Measurements from ENCODE around the gene WWOX. TPM values are rescaled to one million over a fixed set of nuclear protein-coding genes. Genes with fewer than 3 reads are reported as not detected.

The WWOX gene
- total and polyA plus RNA-seq, 2 of the 8 experiments (the other 6 are each of a cell fraction or from before 2014, with no cell fraction given) = 5.4 to 16.7 TPM

GRCh38 chr16:78529881-78530280, 430.4 kb downstream of the WWOX start:
- Histone ChIP-seq H4K5ac (ENCODE audit: insufficient read length, low read depth, low read length) (no peak overlapping the region), H3K79me1 (ENCODE audit: low read depth, low read length) (no peaks in the 10 kb centered on the region), H4K20me1 (replicated peaks in 1 of 2; ENCODE audit: control insufficient read depth in 1 of 2, insufficient read depth in 2 of 2, low read length in 2 of 2) (no peaks in the 10 kb centered on the region), H2BK20ac (ENCODE audit: low read length) (no peak overlapping the region), H3K4me2 (ENCODE audit: insufficient read depth in 1 of 2, low read depth in 2 of 2, low read length in 2 of 2) (no peak overlapping the region), H3K79me2 (ENCODE audit: control insufficient read depth in 1 of 2, insufficient read depth in 2 of 2, low read length in 2 of 2) (no peaks in the 10 kb centered on the region), H2BK15ac (ENCODE audit: low read length) (no peak overlapping the region), H4K91ac (replicated peaks; ENCODE audit: insufficient read length, low read length) (no peak overlapping the region), H2BK12ac (ENCODE audit: low read depth, low read length) (no peak overlapping the region), H3K14ac (ENCODE audit: insufficient read length) (no peak overlapping the region), H3K27ac (ENCODE audit: low read depth, low read length) (no peak overlapping the region), H3K9ac (replicated peaks in 1 of 4; ENCODE audit: extremely low read depth in 1 of 4, low read depth in 3 of 4, low read length in 3 of 4) (no peak overlapping the region), H2BK5ac (ENCODE audit: low read depth, low read length) (no peak overlapping the region), H3K9me3 (ENCODE audit: insufficient read depth in 2 of 2, low read depth in 1 of 2, low read length in 1 of 2) (no peaks in the 10 kb centered on the region), H3K18ac (ENCODE audit: extremely low read depth, low read length) (no peak overlapping the region), H3K23me2 (ENCODE audit: low read depth, low read length) (no peaks in the 10 kb centered on the region), H2AK5ac (ENCODE audit: low read depth, low read length) (no peak overlapping the region), H2AFZ (ENCODE audit: low read length) (no peak overlapping the region), H3K36me3 (ENCODE audit: control insufficient read depth in 2 of 4, insufficient read depth in 4 of 4, low read length in 3 of 4) (no peaks in the 10 kb centered on the region), H3K56ac (replicated peaks; ENCODE audit: insufficient read length, low read depth, low read length) (no peak overlapping the region), H2BK120ac (replicated peaks; ENCODE audit: low read depth, low read length) (no peak overlapping the region), H3K23ac (ENCODE audit: insufficient read length) (no peak overlapping the region), H3K4ac (replicated peaks; ENCODE audit: insufficient read length, low read depth, low read length) (no peak overlapping the region), H3K27me3 (replicated peaks in 1 of 4; ENCODE audit: control insufficient read depth in 3 of 4, extremely low read depth in 1 of 4, insufficient read depth in 3 of 4, low read length in 3 of 4) (no peaks in the 10 kb centered on the region), H4K8ac (ENCODE audit: extremely low read depth, insufficient read depth, low read length) (no peak overlapping the region), H3K4me3 (ENCODE audit: extremely low read depth in 1 of 4, insufficient read depth in 2 of 4, low read depth in 3 of 4, low read length in 4 of 4) (no peak overlapping the region), H3K4me1 (replicated peaks in 1 of 4; ENCODE audit: control insufficient read depth in 3 of 4, insufficient read depth in 4 of 4, low read length in 3 of 4) (no peaks in the 10 kb centered on the region)
- WGBS, 2 experiments (ENCODE audit: extremely low coverage in 1 of 2, insufficient coverage in 1 of 2, insufficient read length in 1 of 2, insufficient replicate concordance in 2 of 2, low coverage in 1 of 2, low lambda C conversion rate in 2 of 2, missing lambda C conversion rate in 1 of 2) = 90% methylated on average over 5 of the region's 5 CpGs; no CpG with 5 or more reads in 1 of the 2 experiments
- CTCF ChIA-PET (ENCODE audit: partially characterized antibody) = interaction anchor here (0.9 kb wide), 1 partner anchor 15 kb away, joined by 4 read pairs; no protein-coding TSS in a partner anchor
- FAIRE-seq (no peak), DNase-seq (ENCODE audit: low read depth in 1 of 2, low spot score in 2 of 2) (no peak)
- POLR2A ChIA-PET (ENCODE audit: partially characterized antibody) = no interaction called here
- no peak for TF ChIP-seq POLR2A (IDR thresholded peaks at IDR 0.05; ENCODE audit: control extremely low read depth in 1 of 2, low read depth in 2 of 2, low read length in 2 of 2)
- no peak for TF ChIP-seq SP1 (IDR thresholded peaks at IDR 0.05; ENCODE audit: low read depth, low read length)
- no peak for TF ChIP-seq USF2 (IDR thresholded peaks at IDR 0.05; ENCODE audit: low read length)
- no peak for TF ChIP-seq MAFK (IDR thresholded peaks at IDR 0.05; ENCODE audit: low read depth, low read length)
- TF ChIP-seq TEAD4 (IDR thresholded peaks at IDR 0.05; ENCODE audit: low read depth, low read length) = no peak
- no peak for TF ChIP-seq PHF8 (conservative IDR thresholded peaks at IDR 0.05; ENCODE audit: low read depth, low read length)
- no peak for TF ChIP-seq CHD1 (IDR thresholded peaks at IDR 0.05; ENCODE audit: low read depth, low read length)
- TF ChIP-seq HDAC2 (IDR thresholded peaks at IDR 0.05; ENCODE audit: borderline replicate concordance in 1 of 2, low read depth in 2 of 2, low read length in 2 of 2) = no peak
- TF ChIP-seq KDM5A (IDR thresholded peaks at IDR 0.05; ENCODE audit: low read length) = no peak
- no peak for TF ChIP-seq JUN (IDR thresholded peaks at IDR 0.05; ENCODE audit: low read depth, low read length)
- no peak for TF ChIP-seq JUND (IDR thresholded peaks at IDR 0.05; ENCODE audit: low read length)
- no peak for TF ChIP-seq ATF2 (IDR thresholded peaks at IDR 0.05; ENCODE audit: low read length)
- no peak for TF ChIP-seq SP2 (IDR thresholded peaks at IDR 0.05; ENCODE audit: low read length)

All from H1 (cell line).